ENCODE measurements around the gene SYDE2.

- TF ChIP-seq RCOR1 (IDR thresholded peaks at IDR 0.05; ENCODE audit: borderline replicate concordance in 1 of 2, low read depth in 2 of 2, low read length in 2 of 2) (no peak), TBP (optimal IDR thresholded peaks at IDR 0.05; ENCODE audit: low read depth, low read length) (no peak), GTF2B (IDR thresholded peaks at IDR 0.05; ENCODE audit: extremely low read depth, insufficient read length) (no peak), MAX (CRISPR knock-in tag; IDR thresholded peaks at IDR 0.05) (no peak), ZBTB2 (IDR thresholded peaks at IDR 0.05) (no peak), SP1 (CRISPR knock-in tag; IDR thresholded peaks at IDR 0.05) (no peak)
These were observed 28.8 kb upstream of the SYDE2 start for GRCh38 chr1:85229574-85230097.
